Measurements from ENCODE around the gene WDR1.

GRCh38 chr4:10041036-10041435, 75.6 kb downstream of the WDR1 start:
- TF ChIP-seq EZH2 (IDR thresholded peaks at IDR 0.05; ENCODE audit: low read depth) (no peak), CTCF (conservative IDR thresholded peaks at IDR 0.05) (no peak)

Data from PC-9 (cell line).